ENCODE data around the gene EIF3A.

Gene EIF3A

GRCh38 chr10:119041326-119041725, 39.3 kb downstream of the EIF3A start:
- H3K4me2 ChIP-seq (ENCODE audit: low read length), result no peak overlapping the region
- H3K4me1 ChIP-seq (ENCODE audit: control insufficient read depth, low read length), result peaks cover 8% of the 10 kb centered on the region; the same call in 1 of the 2 replicates
- no peaks in the 10 kb centered on the region for H3K27me3 ChIP-seq (ENCODE audit: control insufficient read depth, low read length)
- no peak overlapping the region for H3K4me3 ChIP-seq (ENCODE audit: low read length)
- no peak overlapping the region for H3K27ac ChIP-seq (ENCODE audit: low read depth, low read length)
- H3K79me2 ChIP-seq (ENCODE audit: control insufficient read depth, low read length), result peaks cover 92% of the 10 kb centered on the region
- TF ChIP-seq EZH2phosphoT487 (IDR thresholded peaks at IDR 0.05; ENCODE audit: borderline replicate concordance, low read length) (no peak), CTCF (IDR thresholded peaks at IDR 0.05; ENCODE audit: low read depth, low read length, poor library complexity, severe bottlenecking) (no peak)
- H3K9me3 ChIP-seq (ENCODE audit: control insufficient read depth, insufficient read depth, low read length), result no peaks in the 10 kb centered on the region
- peaks cover 26% of the 10 kb centered on the region; the same call in 1 of the 2 replicates for H4K20me1 ChIP-seq (ENCODE audit: control insufficient read depth, insufficient read depth, low read depth, low read length)
- peaks cover 34% of the 10 kb centered on the region for H3F3A ChIP-seq (ENCODE audit: control insufficient read depth, insufficient read depth)
- H3K36me3 ChIP-seq (ENCODE audit: control insufficient read depth, low read length), result peaks cover 97% of the 10 kb centered on the region
- H3K9me2 ChIP-seq (replicated peaks; ENCODE audit: control insufficient read depth, low read length), result no peaks in the 10 kb centered on the region

GRCh38 chr10:119039161-119039560, 41.5 kb downstream of the EIF3A start:
- Histone ChIP-seq H3K9me2 (replicated peaks; ENCODE audit: control insufficient read depth, low read length) (no peaks in the 10 kb centered on the region), H3K4me3 (ENCODE audit: low read length) (no peak overlapping the region), H3K36me3 (ENCODE audit: control insufficient read depth, low read length) (peaks cover 90% of the 10 kb centered on the region), H3K27ac (ENCODE audit: low read depth, low read length) (no peak overlapping the region), H3K4me2 (ENCODE audit: low read length) (no peak overlapping the region), H3F3A (ENCODE audit: control insufficient read depth, insufficient read depth) (peaks cover 45% of the 10 kb centered on the region), H3K27me3 (ENCODE audit: control insufficient read depth, low read length) (no peaks in the 10 kb centered on the region), H4K20me1 (ENCODE audit: control insufficient read depth, insufficient read depth, low read depth, low read length) (peaks cover 17% of the 10 kb centered on the region; the same call in 1 of the 2 replicates), H3K9me3 (ENCODE audit: control insufficient read depth, insufficient read depth, low read length) (no peaks in the 10 kb centered on the region), H3K79me2 (ENCODE audit: control insufficient read depth, low read length) (peaks cover 77% of the 10 kb centered on the region), H3K4me1 (ENCODE audit: control insufficient read depth, low read length) (peaks cover 15% of the 10 kb centered on the region)
- TF ChIP-seq EZH2phosphoT487 (IDR thresholded peaks at IDR 0.05; ENCODE audit: borderline replicate concordance, low read length), result no peak
- TF ChIP-seq CTCF (IDR thresholded peaks at IDR 0.05; ENCODE audit: low read depth, low read length, poor library complexity, severe bottlenecking), result no peak

GRCh38 chr10:119031496-119032059, 49.0 kb downstream of the EIF3A start:
- no peak for TF ChIP-seq EZH2phosphoT487 (IDR thresholded peaks at IDR 0.05; ENCODE audit: borderline replicate concordance, low read length)
- TF ChIP-seq CTCF (IDR thresholded peaks at IDR 0.05; ENCODE audit: low read depth, low read length, poor library complexity, severe bottlenecking), result no peak
- no peaks in the 10 kb centered on the region for H3K9me3 ChIP-seq (ENCODE audit: control insufficient read depth, insufficient read depth, low read length)
- H3K27ac ChIP-seq (ENCODE audit: low read depth, low read length), result peak overlapping the region; percentile 69
- peak overlapping the region; percentile 70 for H3K4me3 ChIP-seq (ENCODE audit: low read length)
- peaks cover 16% of the 10 kb centered on the region for H3K79me2 ChIP-seq (ENCODE audit: control insufficient read depth, low read length)
- peak overlapping the region; percentile 64 for H3K4me2 ChIP-seq (ENCODE audit: low read length)
- H3K36me3 ChIP-seq (ENCODE audit: control insufficient read depth, low read length), result peaks cover 42% of the 10 kb centered on the region
- H4K20me1 ChIP-seq (ENCODE audit: control insufficient read depth, insufficient read depth, low read depth, low read length), result peaks cover 6% of the 10 kb centered on the region; the same call in 1 of the 2 replicates
- peaks cover 48% of the 10 kb centered on the region for H3K4me1 ChIP-seq (ENCODE audit: control insufficient read depth, low read length)
- H3K27me3 ChIP-seq (ENCODE audit: control insufficient read depth, low read length), result peaks cover 3% of the 10 kb centered on the region
- H3F3A ChIP-seq (ENCODE audit: control insufficient read depth, insufficient read depth), result peaks cover 53% of the 10 kb centered on the region
- H3K9me2 ChIP-seq (replicated peaks; ENCODE audit: control insufficient read depth, low read length), result no peaks in the 10 kb centered on the region
